ENCODE results near the gene EGLN3.

EGLN3 gene

DNA sequence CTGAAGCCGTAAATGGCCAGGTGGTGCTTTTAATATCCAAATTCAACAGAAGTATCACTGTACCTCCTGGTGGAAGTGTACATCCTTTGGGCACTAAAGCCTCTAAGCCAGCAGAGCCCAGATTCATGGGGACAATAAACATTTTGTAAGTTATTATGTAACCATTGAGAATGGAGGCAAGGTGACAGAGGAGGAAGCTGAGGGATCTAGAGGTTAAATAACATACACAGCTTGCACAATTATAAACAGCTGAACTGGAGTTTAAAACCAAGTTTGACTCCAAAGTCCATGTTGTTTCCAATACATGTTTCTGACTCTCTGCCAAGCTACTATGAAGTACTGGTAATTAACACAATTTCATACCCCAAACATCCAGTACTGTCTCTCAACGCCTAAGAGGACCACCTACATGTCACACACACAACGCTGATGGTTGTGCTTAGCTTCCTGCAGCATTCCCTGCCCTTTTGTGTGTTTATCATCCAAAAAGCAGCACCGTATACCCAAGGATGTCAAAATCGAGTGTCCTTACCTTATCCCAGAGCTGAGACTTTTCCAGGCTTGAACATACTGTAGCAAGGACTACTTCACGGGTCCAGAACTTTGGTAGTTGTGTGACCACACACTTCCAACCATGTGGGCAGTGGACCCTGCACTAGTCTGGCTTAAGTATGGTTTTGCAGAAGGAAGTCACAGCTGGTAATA lies 41.3 kb downstream of the EGLN3 start:
- DNase-seq, result no peak

DNA sequence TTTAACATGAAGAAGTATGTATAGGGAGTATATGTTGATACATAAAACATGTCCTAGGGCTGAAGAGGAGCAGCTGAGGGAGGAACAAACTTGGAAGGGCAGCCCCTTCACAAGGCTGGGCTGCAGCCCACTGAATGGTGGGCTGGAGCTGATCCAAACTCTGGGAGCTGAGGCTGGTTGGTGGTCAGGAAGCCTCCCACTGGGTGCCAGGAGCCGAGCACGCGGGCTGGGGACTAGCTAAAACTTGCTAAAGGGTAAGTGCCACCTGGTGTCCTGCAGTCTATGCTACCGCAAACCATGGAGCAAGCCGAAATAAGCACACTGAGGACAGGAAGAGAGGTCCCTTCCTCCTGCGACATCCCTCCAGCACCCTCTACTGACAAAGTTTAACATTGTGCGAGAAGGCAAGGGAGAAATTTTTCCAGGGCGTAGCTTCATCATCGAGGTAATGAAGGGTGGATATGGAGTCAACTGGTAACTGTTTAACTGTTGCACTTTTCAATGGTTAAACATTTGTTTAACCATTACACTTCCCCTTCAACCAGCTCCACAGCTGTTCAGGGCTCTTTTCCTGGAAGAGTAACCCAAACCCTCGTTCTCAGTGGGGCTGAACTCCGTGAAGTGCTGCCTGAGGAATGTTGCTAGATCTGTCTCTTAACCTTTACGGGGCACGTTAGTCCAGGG lies 42.2 kb downstream of the EGLN3 start:
- DNase-seq, result no peak

DNA sequence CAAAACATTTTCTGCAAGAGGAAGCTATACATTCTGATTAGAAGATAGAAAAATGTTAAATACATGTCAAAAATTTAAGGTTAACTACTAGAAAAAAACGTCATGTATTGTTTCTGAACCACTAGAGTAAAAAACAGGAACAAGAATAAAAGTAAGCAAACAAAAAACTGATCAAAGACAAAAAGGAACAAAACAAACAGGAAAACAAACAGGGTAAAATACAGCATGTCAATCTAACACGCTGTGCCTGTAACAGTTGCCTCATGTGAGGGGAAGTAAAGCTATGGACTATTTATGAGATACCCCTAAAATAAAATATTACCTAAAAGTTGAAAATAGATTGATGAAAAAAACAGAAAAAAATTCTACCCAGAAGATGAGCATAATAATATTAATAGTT lies 43.9 kb downstream of the EGLN3 start:
- DNase-seq, result no peak

DNA sequence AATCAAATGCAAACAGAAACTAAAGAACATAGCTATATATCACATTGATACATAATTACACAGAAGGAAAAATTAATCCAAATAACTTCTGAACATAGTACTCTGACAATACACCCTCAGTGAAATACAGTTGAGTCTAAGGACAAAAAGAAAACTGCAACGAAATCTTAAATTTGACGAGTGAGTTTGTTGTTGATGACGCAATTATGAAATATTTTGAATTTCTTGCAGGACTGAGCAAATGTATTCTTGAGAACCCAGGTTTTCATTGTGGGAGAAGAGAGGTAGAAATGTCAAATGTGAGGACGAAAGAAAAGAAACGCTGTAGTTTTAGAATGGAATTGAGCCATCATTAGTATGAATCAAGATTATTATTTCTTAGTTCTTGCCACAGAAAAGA lies 46.3 kb downstream of the EGLN3 start:
- DNase-seq, result no peak

DNA sequence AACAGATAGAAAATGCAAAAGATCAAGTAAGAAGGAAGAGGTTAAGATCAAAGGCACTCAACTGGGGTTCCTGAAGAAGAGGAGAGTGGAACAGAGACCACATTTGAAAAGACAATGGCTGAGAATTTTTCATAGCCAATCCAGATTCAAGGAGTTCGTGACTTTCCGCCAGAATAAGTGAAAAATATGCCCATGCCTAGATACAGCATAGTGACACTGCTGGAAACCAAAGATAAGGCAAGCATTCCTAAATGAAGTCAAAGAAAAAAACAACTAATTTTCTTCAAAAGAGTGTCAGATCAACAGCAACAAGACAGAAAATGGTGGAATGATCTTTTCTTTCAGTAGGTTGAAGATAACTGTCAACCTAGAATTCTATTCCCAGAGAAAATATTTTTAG lies 47.5 kb downstream of the EGLN3 start:
- DNase-seq, result no peak

DNA sequence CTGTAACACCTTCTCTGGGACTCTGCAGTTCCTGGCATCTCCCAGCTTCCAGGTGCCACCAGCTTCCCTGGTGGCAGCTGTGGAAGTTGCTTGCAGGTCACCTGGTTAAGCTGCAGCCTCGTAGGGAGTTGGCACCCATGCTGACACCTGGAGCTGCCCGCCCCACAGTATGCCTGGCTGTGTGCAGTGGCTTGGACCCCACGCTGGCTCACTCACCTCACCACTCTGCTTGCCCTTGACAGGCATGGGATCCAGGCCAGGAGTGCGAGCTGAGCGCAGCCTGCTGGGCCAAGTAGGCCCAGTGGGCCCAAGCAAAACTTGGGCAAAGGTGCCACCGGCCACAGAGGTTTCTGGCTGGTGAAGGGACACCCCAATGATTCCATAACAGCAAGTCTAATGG lies 48.5 kb downstream of the EGLN3 start:
- DNase-seq, result no peak

DNA sequence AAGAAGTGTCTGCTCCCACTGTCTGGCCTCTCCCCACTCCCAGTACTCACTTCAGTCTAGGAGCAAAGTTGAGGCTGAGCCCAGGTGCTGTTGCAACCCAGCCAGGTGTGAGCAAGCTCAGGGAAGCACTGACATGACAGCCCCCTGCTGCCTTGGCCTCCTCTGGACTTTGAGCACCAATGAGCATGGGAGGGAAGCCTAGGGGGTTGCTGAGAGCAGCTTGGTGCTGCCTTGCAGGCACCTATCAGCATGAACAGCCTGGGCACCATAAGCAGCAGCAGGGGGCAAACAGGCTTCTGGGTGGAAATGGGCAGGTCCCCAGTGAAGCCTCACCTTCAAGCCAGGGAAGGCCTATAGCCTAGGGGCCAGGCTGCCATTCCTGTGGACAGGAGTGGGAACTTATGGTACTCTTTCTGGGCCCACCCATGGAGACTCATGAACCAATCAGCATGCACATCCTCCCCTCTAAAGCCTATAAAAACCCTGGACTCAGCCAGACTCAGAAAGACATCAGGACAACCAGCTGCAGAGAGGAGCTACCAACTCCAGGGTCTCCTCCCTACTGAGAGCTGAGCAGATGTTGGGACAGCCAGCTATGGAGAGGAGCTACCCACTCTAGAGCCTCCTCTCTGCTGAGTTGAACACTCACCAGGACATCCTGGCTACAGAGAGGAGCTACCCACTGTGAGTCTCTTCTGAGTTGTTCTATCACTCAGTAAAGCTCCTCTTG lies 49.3 kb downstream of the EGLN3 start:
- DNase-seq, result no peak

DNA sequence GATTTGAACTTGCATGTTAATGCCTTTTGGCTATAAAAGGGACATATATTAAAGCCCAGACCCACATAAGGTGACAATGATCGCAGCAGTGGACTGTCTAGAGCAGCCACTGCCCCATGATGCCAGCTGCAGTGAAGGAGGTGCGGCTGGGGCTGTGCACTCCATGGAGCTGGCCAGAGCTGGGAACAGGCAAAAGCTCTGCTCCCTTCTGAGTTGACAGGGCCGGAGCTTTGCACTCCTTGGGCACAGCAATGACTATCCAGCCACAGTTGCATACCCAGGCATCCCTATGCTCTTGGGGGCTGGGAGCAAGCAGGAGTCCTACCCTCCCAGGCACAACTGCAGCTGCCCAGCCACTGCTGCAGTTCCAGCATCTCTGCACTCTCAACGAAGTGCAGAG lies 50.2 kb downstream of the EGLN3 start:
- no peak for DNase-seq

DNA sequence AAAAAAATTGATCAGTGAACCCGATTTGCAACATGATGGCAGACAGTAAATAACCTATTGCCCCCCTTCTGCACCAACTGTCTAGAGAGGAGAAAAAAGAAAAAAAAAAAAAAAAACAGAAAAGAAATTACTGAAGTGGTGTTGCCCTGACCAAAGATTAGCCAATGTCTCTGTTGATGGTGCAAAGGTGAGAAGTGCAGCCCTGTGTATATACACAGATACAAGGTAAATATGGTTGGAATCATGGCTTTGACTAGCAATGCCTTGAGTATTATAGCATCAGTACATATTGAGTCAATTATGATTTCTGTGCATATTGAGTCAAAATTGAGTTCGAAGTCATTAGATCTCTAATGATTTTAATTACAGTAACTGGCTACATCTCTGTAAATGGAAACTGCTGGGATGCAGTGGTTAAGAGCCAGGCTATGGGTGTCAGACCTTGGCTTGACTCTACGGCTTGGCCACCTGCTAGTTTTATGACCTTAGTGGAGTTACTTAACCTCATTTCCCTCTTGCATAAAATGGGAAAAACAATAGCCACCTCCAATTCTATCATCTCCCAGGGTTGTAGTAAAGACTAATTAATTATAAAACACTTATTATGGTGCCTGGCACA lies 51.0 kb downstream of the EGLN3 start:
- no peak for DNase-seq

DNA sequence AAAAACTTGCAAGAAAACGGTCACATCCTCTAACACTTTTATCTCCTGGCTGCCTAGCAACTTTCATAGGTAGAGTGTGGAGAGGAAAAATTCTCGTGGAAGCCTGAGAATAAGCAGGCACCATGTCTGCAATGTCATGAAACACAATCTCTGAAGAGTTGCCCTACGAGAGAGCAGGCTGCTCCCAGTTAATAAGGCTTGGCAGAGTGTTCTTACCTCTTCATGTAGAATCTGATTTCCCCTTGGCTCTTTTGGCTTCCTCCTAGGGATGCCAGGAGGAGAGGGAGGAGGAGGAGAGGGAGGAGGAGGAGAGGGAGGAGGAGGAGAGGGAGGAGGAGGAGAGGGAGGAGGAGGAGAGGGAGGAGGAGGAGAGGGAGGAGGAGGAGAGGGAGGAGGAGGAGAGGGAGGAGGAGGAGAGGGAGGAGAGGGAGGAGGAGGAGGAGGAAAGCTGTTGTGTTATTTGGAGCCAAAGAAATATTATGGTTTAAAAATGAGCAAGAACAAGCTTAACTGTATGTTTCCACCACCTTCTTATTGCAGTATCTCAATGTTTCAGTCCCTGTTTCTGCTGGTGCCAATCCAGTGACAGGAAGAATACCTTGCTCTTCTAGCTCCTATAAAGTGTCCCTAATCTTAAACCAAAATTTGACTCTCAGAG lies 52.9 kb downstream of the EGLN3 start:
- DNase-seq, result no peak

DNA sequence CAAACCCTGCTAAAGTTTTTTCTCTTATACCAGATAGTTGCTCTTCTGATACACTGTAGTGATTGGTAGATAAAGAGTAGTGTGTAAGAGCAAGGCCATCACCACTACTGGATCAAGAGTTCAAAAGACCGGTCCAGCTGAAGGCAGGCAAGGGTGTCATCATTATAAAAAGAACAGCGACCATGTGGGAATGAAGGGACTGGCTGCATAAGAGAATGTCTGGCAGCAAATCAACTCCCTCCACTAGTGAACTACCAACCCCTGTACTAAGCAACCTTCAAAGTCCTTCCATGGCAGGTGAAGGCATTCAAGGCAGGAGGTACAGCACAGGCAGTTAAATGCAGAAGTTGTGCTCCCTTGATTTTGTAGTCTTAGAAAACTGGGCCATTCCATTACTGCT lies 53.5 kb downstream of the EGLN3 start:
- DNase-seq, result no peak

DNA sequence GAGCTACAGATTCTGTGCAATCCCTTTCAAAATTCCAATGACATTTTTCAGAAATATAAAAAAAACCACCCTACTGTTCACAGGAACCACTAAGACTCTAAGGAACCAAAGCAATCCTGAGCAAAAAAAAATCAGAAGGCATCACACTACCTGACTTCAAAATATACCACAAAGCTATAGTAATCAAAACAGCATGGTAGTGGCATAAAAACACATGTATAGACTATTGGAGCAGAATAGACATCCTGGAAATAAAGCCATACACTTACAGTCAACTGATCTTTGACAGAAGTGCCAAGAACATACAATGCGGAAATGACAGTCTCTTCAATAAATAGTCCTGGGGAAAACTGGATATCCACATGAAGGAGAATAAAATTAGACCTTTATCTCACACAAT lies 56.5 kb downstream of the EGLN3 start:
- DNase-seq, result no peak

DNA sequence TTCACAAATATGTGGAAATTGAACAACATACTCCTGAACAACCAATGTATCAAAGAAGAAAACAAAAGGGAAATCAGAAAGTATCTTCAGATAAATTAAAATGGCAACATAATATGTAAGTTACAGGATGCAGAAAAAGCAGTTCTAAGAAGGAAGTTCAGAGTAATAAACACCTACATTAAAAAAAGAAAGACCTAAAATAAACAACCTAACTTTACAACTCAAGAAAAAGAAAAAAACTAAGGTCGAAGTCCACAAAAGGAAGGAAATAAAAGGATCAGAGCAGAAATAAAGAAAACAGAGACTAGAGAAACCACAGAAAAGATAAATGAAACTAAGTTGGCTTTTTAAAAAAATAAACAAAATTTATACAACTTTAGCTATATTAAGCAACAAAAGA lies 59.2 kb downstream of the EGLN3 start:
- DNase-seq, result no peak

DNA sequence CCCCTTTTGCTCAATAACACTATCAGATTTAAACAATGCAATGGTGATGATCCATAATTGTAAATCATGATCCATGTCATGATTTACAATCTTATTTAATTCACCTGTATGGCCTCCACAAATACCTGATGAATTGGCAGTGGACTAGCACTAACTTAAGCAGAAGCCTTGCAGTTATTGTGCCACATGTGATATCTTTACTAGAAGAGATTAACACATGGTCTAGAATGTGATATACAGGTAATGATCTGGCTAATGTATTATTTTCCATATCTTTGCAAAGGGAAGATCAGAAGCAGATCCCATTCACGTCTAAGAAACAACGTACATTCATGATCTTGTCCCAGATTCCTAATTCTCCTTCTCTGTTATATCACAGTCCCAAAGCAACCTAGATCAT lies 66.0 kb downstream of the EGLN3 start:
- DNase-seq, result no peak

DNA sequence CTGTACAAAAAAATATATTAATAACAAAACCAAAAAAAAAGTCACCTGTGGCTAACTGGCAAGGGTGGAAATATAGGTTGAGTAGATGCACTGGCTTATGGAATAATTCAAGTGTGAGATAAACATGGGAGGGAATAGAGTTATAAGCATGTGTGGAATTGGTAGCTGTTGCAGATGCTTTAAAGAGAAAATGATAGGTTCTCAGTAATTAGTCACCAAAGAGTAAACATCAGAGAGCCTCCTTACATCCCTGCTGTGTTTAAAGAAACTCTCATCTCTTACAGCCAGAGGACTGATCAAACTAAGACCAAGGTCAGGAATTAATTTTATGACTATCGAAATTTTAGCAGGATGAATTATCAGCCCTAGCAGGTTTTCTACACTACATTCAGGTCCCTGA lies 70.5 kb downstream of the EGLN3 start:
- DNase-seq, result no peak

DNA sequence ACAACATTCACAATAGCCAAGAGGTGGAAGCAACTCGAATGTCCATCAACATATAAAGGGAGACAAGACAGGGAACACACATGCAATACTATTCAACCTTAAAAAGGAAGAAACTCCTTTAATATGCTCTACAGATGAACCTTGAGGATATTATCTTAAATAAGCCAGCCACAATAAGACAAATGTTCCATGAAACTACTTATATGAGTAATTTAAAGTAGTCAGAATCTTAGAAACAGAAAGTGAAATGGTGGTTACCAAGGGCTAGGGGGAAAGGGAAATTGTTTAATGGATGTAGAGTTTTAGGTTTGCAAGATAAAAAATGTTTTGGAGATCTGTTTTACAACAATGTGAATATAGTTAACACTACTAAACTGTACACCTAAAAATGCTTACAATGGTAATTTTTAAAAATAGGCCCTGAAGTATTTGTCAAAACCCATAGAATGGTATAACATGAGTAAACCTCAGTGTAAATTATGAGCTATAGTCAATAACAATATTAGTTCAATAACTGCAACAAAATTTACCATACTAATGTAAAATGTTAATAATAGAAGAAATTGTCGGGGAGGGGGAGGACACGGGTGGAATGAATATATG lies 71.1 kb downstream of the EGLN3 start:
- no peak for DNase-seq

DNA sequence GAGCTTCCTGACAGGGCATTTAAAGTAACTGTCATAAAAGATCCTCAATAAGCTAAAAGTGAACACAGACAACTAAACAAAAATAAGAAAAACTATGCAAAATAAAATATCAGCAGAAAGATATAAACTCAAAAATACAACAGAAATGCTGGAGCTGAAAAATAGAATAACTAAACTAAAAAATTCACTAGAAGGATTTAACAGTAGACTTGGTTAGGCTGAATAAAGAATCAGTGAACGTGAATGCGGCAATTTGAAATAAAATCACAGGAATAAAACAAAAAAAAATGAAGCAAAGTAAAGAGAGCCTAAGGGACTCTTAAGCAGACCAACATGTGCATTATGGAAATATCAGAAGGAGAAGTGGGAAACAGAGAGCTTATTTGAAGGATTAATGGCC lies 74.6 kb downstream of the EGLN3 start:
- DNase-seq, result no peak

All from hippocampal formation (tissue), 2 donors.